ENCODE measurements around the gene MYLK3.
"Not testable (repeated sequence)": the region's sequence is repeated elsewhere in the genome, so short reads cannot be mapped to it uniquely, and the experiment has no call there.

MYLK3 gene

DNA sequence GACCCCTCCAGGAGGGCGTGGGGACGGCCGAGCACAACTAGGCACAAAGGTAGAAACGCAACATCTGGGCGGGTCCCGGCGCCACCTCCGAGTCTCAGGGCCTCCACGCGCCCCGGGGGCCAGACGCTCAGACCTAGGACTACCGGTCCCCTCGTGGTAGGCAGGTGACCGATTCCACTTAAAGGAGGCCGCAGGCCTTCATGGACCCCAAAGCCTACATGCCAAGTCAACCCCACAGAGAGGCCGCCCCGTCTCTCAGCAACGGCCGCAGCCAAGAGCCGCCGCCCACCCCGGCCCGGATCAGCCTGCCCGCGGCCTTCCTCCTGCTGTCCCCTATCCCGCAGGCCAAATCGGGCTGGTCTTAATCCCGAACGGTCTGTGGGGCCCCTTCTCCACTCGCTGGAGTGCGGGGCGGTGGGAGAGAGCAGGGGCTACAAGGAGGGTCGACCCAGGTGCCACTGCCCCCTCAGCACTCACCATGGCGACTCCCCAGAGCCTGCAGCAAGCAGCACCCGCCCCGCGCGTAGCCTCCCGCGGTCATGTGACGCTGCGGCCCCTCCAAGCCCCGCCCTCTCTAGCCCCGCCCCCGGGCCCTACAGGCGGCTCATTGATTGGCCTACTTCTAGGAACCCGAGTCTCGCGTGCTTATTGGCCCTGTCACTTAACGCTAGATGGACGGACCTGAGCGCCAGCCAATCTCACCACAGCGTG is 59.3 kb downstream of the MYLK3 start, which contains the start of gene VPS35:
VPS35 (minus strand) TSS at position 525 of the 711 bp plus-strand sequence; CDS start at position 480, 45 bp downstream.
- DNase-seq: peak; percentile 100

DNA sequence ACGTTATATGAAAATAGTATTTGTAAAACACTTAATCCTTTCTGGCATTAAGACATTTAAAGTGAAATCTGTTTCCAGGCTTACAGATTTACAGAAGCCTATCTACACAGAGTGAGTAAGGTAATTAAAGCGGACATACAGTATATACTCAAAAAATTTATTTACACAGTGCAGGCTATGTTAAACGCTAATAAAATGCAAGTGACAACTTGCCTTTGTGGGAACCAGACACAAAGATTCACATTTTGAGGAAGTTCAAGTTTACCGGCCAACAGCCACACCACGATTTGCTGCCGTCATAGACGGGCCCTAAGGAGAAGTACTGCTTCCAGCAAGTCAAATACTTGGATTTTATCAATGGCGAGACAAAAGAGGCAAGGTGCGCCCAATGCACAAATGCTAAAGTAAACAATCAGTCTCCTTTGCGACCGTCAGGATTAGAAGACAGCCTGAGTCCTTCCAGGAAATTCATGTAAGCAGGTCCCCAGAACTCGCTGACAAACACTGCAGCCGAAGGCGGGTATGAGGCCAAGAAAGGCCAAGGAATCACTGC is 60.0 kb downstream of the MYLK3 start:
- no peak for DNase-seq

DNA sequence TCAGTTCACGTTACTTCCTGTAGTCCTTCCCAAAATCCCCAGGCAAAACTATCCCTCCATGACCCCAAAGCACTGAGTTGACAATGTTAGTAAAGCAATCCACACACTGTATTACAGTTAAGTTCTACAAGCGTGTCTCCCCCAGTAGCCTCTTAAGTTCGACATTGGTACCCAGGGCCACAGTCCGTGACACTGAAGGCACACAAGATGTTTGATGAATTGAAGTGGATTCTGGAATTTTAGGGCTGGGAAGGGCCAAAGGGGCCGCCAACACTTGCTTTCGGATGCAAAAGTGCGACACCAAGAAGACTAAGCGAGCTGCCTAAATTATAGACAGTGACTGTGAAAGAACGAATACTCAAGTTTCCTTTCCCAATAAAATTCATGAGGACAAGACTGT is 60.7 kb downstream of the MYLK3 start:
- no peak for DNase-seq

DNA sequence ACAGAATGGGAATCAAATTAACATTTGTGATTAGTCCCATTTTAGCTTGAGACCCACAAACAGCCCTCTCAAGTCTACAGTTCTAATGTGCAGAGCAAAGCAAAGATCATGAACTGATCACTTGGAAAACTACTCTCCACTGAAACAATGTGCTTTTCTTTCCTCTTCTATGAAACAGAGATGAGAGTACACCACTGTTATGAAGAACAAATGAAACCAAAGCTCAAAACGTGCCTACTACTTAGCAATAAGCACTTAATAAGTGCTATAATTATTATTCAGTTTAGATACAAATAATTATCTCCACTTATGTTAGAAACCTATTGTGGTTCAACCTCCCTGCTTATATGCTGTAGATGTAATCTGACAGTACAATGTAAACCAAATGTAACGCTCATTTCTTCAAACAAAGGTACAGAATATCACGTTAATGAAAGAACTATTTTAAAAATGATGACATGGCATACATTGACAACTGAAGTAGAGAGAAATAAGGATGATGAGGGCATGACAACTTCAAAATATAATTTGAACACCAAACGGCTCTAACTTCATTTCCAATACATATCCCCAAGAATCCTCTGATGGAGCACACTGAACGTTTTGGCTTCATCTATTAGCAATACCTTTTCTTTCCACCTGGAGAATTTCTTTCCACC is 61.2 kb downstream of the MYLK3 start:
- DNase-seq: no peak

DNA sequence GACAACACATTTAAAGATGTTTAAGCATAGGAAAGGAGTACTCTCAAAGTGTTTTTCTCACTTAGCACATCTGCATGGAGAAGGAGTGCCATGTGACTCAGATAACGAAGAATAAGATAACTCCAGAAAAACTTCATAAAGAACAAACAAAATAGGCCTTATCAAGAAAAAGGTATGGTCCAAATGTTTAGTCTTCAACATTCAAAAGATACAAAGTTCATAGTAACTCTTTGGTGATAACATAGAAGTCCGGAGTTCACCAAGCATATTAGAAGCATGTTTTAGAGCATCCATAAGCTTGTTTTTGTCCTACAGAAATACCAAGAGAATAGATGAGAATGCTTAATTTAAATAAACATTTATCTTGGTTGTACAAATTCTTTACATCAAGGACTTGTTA is 66.3 kb downstream of the MYLK3 start:
- not testable (repeated sequence) for DNase-seq

DNA sequence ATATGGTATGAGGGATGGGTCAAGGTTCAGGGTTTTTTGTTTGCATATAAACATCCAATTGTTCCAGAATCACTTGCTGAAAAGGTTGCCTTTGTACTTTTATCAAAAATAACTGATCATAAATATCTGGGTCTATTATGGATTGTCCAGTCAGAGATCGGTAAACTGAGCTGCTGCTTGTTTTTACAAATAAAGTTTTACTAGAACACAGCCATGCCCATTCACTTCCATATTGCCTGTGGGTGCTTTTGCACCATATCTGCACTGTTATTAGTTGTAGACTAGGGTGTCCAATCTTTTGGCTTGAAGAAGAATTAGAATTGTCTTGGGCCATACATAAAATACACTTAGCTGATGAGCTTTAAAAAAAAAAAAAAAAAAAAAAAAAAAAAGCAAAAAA is 70.2 kb downstream of the MYLK3 start:
- not testable (repeated sequence) for DNase-seq

DNA sequence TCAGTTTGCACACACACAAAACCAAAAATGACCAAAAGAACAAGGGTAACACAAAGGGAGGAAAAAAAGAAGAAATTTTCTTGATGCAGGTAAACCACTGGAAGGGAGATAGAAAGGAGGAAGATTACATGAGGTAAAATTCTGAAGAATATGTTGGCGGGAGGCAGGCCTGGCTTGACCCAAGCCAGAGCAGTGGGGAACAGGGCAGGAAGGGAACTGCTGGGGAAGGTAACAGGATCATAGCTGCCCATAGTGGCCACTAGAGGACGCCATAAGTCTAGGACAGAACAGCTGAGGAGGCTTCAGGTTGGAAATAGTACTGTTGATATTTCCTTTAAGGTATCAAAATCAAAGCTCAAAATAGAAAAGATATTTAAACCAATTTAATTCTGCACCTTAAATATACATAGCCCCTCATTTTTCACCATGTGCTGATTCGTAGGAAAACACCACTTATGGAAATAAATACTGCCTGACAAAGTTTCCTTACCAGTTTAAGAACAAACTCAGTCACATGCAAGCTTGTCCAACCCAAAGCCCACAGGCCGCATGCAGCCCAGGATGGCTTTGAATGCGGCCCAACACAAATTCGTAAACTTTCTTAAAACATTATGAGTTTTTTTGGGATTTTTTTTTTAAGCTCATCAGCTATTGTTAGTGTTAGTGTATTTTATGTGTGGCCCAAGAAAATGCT is 74.7 kb downstream of the MYLK3 start:
- DNase-seq: peak; percentile 80

DNA sequence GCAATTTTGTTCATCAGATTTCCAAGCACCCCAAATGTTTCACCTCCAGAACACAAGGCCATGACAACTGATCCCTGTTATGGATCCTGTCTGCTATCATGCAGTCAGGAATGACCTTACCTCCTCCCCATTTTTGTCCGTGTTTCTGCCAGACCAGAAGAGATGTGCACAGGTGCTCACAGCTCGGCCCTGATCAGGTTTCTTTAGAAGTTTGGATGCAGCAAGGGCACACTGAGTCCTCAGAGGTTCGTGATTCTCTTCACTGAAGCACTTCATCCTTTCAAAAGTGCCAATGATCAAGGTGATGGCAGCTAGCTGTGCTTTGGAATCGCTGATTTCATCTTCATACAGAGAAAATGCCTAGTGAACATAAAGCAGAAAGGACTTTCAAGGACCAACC is 86.0 kb downstream of the MYLK3 start:
- DNase-seq: no peak

DNA sequence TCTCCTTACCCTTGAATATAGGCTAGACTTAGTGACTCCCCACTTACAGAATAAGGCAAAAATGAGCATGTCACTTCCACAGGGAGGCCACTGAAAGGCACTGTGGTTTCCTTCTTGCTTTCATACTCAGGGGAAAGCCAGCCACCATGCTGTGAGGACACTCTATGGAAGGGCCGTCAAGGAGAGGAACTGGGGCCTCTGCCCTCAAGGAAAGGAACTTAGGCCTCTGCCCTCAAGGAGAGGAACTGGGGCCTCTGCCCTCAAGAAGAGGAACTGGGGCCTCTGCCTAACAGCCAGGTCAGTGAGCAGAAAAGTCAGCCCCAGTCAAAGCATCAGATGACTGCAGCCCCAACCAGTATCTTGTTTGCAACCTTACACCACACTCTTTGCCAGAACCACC is 89.2 kb downstream of the MYLK3 start:
- DNase-seq: no peak

Measured in activated effector memory CD4-positive, alpha-beta T cell treated with anti-CD3 and anti-CD28 coated beads, Interleukin-2, amount 50 U/mL, for 16 hours (primary cell).